ENCODE data around the gene EPN3. TPM values are rescaled to one million over a fixed set of nuclear protein-coding genes. Genes with fewer than 3 reads are reported as not detected.

EPN3 gene
- total and polyA plus RNA-seq, 2 donors from 2014 or later, result 5.0 to 28.7 TPM

DNA sequence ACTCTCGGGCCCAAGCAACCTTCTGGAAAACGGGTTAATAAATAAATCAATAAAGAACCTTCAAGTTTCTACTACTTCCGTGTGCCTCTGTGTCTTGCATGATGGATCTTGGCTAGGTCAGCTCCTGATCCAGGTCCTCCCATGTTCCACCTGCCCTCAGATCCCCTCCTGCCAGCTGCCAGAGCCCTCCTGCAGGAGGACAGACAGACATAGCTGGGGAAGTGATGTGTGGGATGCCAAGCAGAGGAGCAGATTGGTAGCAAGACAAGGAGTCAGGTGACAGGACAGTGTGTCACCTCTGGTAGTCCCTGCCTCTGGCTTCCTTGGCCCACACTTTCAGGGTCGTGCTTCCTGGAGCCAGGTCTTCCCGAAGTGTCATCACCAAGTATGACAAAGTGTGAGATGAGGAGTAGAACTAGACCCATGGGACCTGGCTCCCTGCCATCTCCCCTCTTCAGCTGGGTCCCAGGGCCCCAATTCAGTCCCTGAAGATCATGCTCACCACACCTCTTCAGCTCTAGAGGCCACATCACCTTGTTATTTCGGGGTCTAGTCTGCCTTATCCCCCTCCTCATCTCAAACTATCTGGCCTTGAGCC, 1.0 kb upstream of the EPN3 start:
- intact Hi-C loops (cut with DNase I), result no loop called here
- FAIRE-seq, result no peak

DNA sequence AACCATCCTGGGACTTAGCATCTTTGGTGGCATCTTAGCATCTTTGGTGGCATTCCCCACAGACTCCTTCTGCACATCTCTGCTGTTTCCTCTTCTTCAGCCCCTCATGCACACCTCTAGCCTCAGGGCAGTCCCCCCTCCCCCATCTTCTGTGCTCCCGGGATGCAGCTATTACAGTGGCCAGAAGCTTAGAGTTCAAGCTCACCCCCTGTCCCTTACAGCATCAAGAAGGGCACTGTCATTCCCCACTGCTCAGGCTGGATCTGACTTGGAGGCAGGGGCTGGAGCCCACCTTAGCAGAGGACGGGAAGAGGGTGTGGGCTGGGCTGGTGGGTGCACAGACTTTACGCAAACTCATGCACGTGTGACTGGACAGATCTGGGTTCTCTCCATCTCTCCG, 650 bp downstream of the EPN3 start:
- H3K36me3 ChIP-seq (ENCODE audit: control insufficient read depth in 2 of 3, insufficient read depth in 3 of 3, low read length in 3 of 3), result peaks cover 0 to 3% (median 0%) of the 10 kb centered on the region in 3 donors
- no peaks in the 10 kb centered on the region for H3K9me3 ChIP-seq (ENCODE audit: control insufficient read depth in 2 of 3, insufficient read depth in 1 of 3, low read length in 3 of 3)
- no peak for FAIRE-seq
- peaks cover 0 to 35% (median 9%) of the 10 kb centered on the region in 3 donors for H3K4me1 ChIP-seq (ENCODE audit: control insufficient read depth in 2 of 3, insufficient read depth in 2 of 3, low read depth in 1 of 3, low read length in 3 of 3)
- intact Hi-C loops (cut with DNase I), result no loop called here
- no peaks in the 10 kb centered on the region for H3K27me3 ChIP-seq (ENCODE audit: control insufficient read depth, insufficient read depth, low read length)
- TF ChIP-seq CTCF (IDR thresholded peaks at IDR 0.05; ENCODE audit: borderline replicate concordance, extremely low read depth, insufficient read depth), result no peak
- peak overlapping the region; percentile 15 to 91 (median 65) for H3K9ac ChIP-seq (ENCODE audit: low read length in 3 of 3)
- peak overlapping the region; percentile 89 to 91 for H3K27ac ChIP-seq (ENCODE audit: low read depth in 2 of 2, low read length in 2 of 2)
- peak overlapping the region; percentile 56 to 69 (median 65) for H3K4me3 ChIP-seq (ENCODE audit: low read length in 3 of 3)
- DNase-seq, result no peak

More for the DNA sequence above, 1.0 kb upstream of the EPN3 start:
- Histone ChIP-seq H3K4me3 (ENCODE audit: low read length in 3 of 3) (no peak overlapping the region), H3K36me3 (ENCODE audit: control insufficient read depth in 2 of 3, insufficient read depth in 3 of 3, low read length in 3 of 3) (no peaks in the 10 kb centered on the region), H3K27ac (ENCODE audit: low read depth in 2 of 2, low read length in 2 of 2) (peak overlapping the region; percentile 23 to 91), H3K27me3 (ENCODE audit: control insufficient read depth, insufficient read depth, low read length) (no peaks in the 10 kb centered on the region), H3K4me1 (ENCODE audit: control insufficient read depth in 2 of 3, insufficient read depth in 2 of 3, low read depth in 1 of 3, low read length in 3 of 3) (peaks cover 0 to 28% (median 9%) of the 10 kb centered on the region in 3 donors), H3K9ac (ENCODE audit: low read length in 3 of 3) (peak overlapping the region in 1 of 3 donors; percentile 91), H3K9me3 (ENCODE audit: control insufficient read depth in 2 of 3, insufficient read depth in 1 of 3, low read length in 3 of 3) (no peaks in the 10 kb centered on the region)
- no peak for TF ChIP-seq CTCF (IDR thresholded peaks at IDR 0.05; ENCODE audit: borderline replicate concordance, extremely low read depth, insufficient read depth)
- DNase-seq, result peak in 1 of 5 donors; percentile 62

- DNase-seq (peak; percentile 79 to 86 (median 80)), FAIRE-seq (no peak)
- Histone ChIP-seq H3K4me3 (ENCODE audit: low read length in 3 of 3) (peak overlapping the region; percentile 56 to 69 (median 65)), H3K9ac (ENCODE audit: low read length in 3 of 3) (peak overlapping the region; percentile 15 to 91 (median 46)), H3K27ac (ENCODE audit: low read depth in 2 of 2, low read length in 2 of 2) (peak overlapping the region; percentile 89 to 91), H3K27me3 (ENCODE audit: control insufficient read depth, insufficient read depth, low read length) (no peaks in the 10 kb centered on the region), H3K9me3 (ENCODE audit: control insufficient read depth in 2 of 3, insufficient read depth in 1 of 3, low read length in 3 of 3) (no peaks in the 10 kb centered on the region), H3K36me3 (ENCODE audit: control insufficient read depth in 2 of 3, insufficient read depth in 3 of 3, low read length in 3 of 3) (peaks cover 0 to 5% (median 0%) of the 10 kb centered on the region in 3 donors), H3K4me1 (ENCODE audit: control insufficient read depth in 2 of 3, insufficient read depth in 2 of 3, low read depth in 1 of 3, low read length in 3 of 3) (peaks cover 0 to 39% (median 9%) of the 10 kb centered on the region in 3 donors)
- intact Hi-C loops (cut with DNase I), result no loop called here
- TF ChIP-seq CTCF (IDR thresholded peaks at IDR 0.05; ENCODE audit: borderline replicate concordance, extremely low read depth, insufficient read depth), result no peak
These were observed 1.2 kb downstream of the EPN3 start for GRCh38 chr17:50533720-50534148.
